Keratinocyte (primary cell): ENCODE results near the gene ABCD1.

Experiments
- CTCF ChIP-seq, 3 experiments: IDR thresholded peaks in 1 of 3; conservative IDR thresholded peaks in 1 of 3; optimal IDR thresholded peaks in 1 of 3; 2 replicates in 2 of 3; 3 replicates in 1 of 3; pipeline versions ENCODE3 to v1.5.1; 2011; ENCODE audit warnings: low read length in 3 of 3, mild to moderate bottlenecking in 3 of 3, moderate library complexity in 2 of 3, control low read depth in 1 of 3, inconsistent platforms in 1 of 3; ENCODE audit not compliant: insufficient read depth in 2 of 3; ENCODE audit errors: extremely low read depth in 1 of 3
- EZH2 ChIP-seq: IDR thresholded peaks from one replicate; pipeline ENCODE4 v1.6.1; 2012; ENCODE audit warnings: inconsistent platforms, mild to moderate bottlenecking, low read length, moderate library complexity

- no peak for TF ChIP-seq CTCF (optimal IDR thresholded peaks at IDR 0.05 in 1 of 3, IDR thresholded peaks at IDR 0.05 in 1 of 3, conservative IDR thresholded peaks at IDR 0.05 in 1 of 3; ENCODE audit: extremely low read depth in 1 of 3, insufficient read depth in 2 of 3, low read length in 3 of 3)
- no peak for TF ChIP-seq EZH2
Observed at GRCh38 chrX:153746359-153746758, 21.7 kb downstream of the ABCD1 start.
